Astrocyte (in vitro differentiated cells and primary cell): ENCODE results near the gene KLF9.

Source experiments
- EZH2 ChIP-seq: IDR thresholded peaks from 2 replicates; pipeline ENCODE4 v1.6.1; 2012; ENCODE audit warnings: mild to moderate bottlenecking, low read length, inconsistent platforms; ENCODE audit not compliant: insufficient read depth
- TF ChIP-seq, protein P1 (sequence below): IDR thresholded peaks from 2 replicates; pipeline ENCODE4 v1.5.1; 2011; ENCODE audit warnings: low read depth, mild to moderate bottlenecking, inconsistent platforms, low read length, moderate library complexity; ENCODE audit not compliant: insufficient read depth

DNA sequence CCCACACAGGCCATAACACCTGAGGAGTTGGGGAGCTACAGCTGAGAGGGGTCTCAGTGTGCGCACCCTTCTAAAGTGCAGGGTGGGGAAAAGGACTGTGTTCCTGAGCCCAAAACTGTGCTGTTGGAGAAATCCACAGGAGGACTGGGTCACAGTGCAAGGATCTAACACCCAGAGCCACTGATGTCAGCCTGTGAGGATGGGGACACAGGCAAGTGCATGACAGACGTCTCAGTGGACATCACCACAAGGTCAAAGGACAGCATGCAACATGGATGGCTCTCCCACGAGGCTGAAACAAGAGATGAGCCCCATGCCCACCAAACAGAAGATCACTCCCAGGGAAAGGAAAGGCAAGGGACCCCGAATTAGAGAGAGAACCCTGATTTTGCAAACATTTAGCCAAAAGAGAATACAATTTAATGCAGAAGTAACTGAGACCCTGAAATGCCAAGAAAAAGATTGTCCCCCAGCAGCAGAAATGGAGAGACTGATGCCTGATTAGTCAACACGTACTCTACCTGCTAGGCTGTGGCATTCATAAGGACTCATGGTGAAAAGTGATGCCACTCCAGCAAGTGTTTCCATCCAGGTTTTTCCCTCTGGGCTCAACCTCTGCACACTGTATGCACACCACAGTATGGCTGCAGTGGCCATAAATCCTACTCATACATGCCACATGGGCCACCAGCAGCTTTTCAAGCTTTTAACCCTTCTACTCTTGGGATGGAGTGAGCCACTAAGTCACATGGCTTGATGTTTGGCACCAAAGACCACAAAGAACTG, 14.2 kb downstream of the KLF9 start:
- TF ChIP-seq, protein P1, sequence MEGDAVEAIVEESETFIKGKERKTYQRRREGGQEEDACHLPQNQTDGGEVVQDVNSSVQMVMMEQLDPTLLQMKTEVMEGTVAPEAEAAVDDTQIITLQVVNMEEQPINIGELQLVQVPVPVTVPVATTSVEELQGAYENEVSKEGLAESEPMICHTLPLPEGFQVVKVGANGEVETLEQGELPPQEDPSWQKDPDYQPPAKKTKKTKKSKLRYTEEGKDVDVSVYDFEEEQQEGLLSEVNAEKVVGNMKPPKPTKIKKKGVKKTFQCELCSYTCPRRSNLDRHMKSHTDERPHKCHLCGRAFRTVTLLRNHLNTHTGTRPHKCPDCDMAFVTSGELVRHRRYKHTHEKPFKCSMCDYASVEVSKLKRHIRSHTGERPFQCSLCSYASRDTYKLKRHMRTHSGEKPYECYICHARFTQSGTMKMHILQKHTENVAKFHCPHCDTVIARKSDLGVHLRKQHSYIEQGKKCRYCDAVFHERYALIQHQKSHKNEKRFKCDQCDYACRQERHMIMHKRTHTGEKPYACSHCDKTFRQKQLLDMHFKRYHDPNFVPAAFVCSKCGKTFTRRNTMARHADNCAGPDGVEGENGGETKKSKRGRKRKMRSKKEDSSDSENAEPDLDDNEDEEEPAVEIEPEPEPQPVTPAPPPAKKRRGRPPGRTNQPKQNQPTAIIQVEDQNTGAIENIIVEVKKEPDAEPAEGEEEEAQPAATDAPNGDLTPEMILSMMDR: no peak
- TF ChIP-seq EZH2: no peak
